SK-N-SH treated with all-trans-retinoic acid at 6 μM for 48 hours (cell line): ENCODE data around the gene LAMP5.

Experiments used
- ATAC-seq: fragments of 200-7000 bp; cut with Tn5 transposase; 3 replicates; pipeline ENCODE4 v1.9.1; 2020; ENCODE audit warnings: mild to moderate bottlenecking, moderate library complexity
- BACH2 ChIP-seq: fragments of 250-450 bp; sonication (Bioruptor Pico); IDR thresholded peaks from 2 replicates; pipeline ENCODE4 v1.9.0; 2021; ENCODE audit warnings: mild to moderate bottlenecking, borderline replicate concordance
- CREB5 ChIP-seq: fragments of 250-450 bp; sonication (Bioruptor Pico); IDR thresholded peaks from 2 replicates; pipeline ENCODE4 v1.5.1; 2020; ENCODE audit warnings: low read depth, mild to moderate bottlenecking, moderate library complexity
- CSRNP3 ChIP-seq: fragments of 250-450 bp; sonication (Bioruptor Pico); IDR thresholded peaks from 2 replicates; pipeline ENCODE4 v1.5.1; 2021; ENCODE audit warnings: mild to moderate bottlenecking, moderate library complexity
- GLIS3 ChIP-seq: fragments of 250-450 bp; sonication (Bioruptor Pico); IDR thresholded peaks from 2 replicates; pipeline ENCODE4 v1.5.0; 2020; ENCODE audit warnings: mild to moderate bottlenecking, moderate library complexity
- ISL1 ChIP-seq: fragments of 250-450 bp; sonication (Bioruptor Pico); IDR thresholded peaks from 2 replicates; pipeline ENCODE4 v2.1.2; 2022; ENCODE audit warnings: mild to moderate bottlenecking, moderate library complexity
- PPARA ChIP-seq: fragments of 250-450 bp; sonication (Bioruptor Pico); IDR thresholded peaks from 2 replicates; pipeline ENCODE4 v1.5.0; 2020; ENCODE audit warnings: mild to moderate bottlenecking, borderline replicate concordance
- TCF4 ChIP-seq: fragments of 250-450 bp; sonication (Bioruptor Pico); IDR thresholded peaks from 2 replicates; pipeline ENCODE4 v1.8.0; 2021; ENCODE audit warnings: mild to moderate bottlenecking, moderate library complexity, borderline replicate concordance
- TOX ChIP-seq: fragments of 250-450 bp; sonication (Bioruptor Pico); IDR thresholded peaks from 2 replicates; pipeline ENCODE4 v1.8.0; 2021; ENCODE audit warnings: mild to moderate bottlenecking, moderate library complexity, borderline replicate concordance
- TSHZ2 ChIP-seq: fragments of 250-450 bp; sonication (Bioruptor Pico); IDR thresholded peaks from 2 replicates; pipeline ENCODE4 v1.5.0; 2020; ENCODE audit warnings: mild to moderate bottlenecking, moderate library complexity
- ZFP3 ChIP-seq: fragments of 250-450 bp; sonication (Bioruptor Pico); IDR thresholded peaks from 2 replicates; pipeline ENCODE4 v1.5.0; 2020; ENCODE audit warnings: mild to moderate bottlenecking, moderate library complexity
- ZFP30 ChIP-seq: fragments of 450-650 bp; formaldehyde crosslinking; IDR thresholded peaks from 2 replicates; pipeline ENCODE4 v1.5.0; 2022; ENCODE audit warnings: mild to moderate bottlenecking, moderate library complexity
- ZNF565 ChIP-seq: fragments of 450-650 bp; formaldehyde crosslinking; conservative IDR thresholded peaks from 2 replicates; pipeline ENCODE4 v1.5.0; 2020; ENCODE audit warnings: low read depth, mild to moderate bottlenecking, moderate library complexity
- ZNF70 ChIP-seq: fragments of 450-650 bp; formaldehyde crosslinking; IDR thresholded peaks from 2 replicates; pipeline ENCODE4 v1.5.0; 2020; ENCODE audit warnings: mild to moderate bottlenecking, moderate library complexity
- ZNF8 ChIP-seq: fragments of 450-650 bp; formaldehyde crosslinking; IDR thresholded peaks from 2 replicates; pipeline ENCODE4 v1.5.0; 2020; ENCODE audit warnings: mild to moderate bottlenecking, moderate library complexity

The LAMP5 gene

GRCh38 chr20:9490631-9491030 lies 23.8 kb upstream of the LAMP5 start:
- TF ChIP-seq TCF4 (CRISPR knock-in tag) (no peak), CSRNP3 (no peak)
- ATAC-seq = no peak

GRCh38 chr20:9491324-9491723 lies 23.1 kb upstream of the LAMP5 start:
- no peak for TF ChIP-seq ISL1 (CRISPR knock-in tag)
- no peak for TF ChIP-seq TCF4 (CRISPR knock-in tag)
- no peak for TF ChIP-seq CREB5 (CRISPR knock-in tag)
- no peak for TF ChIP-seq ZNF70
- no peak for TF ChIP-seq ZFP30 (CRISPR knock-in tag)
- no peak for TF ChIP-seq GLIS3 (CRISPR knock-in tag)
- TF ChIP-seq TSHZ2 (CRISPR knock-in tag) = no peak
- TF ChIP-seq ZNF565 (CRISPR knock-in tag) = no peak
- no peak for TF ChIP-seq ZFP3 (CRISPR knock-in tag)
- no peak for TF ChIP-seq ZNF8 (CRISPR knock-in tag)
- no peak for TF ChIP-seq BACH2 (CRISPR knock-in tag)
- ATAC-seq = peak; percentile 8; the same call in 2 of the 3 replicates

- TF ChIP-seq PPARA (CRISPR knock-in tag) = no peak
- TF ChIP-seq TSHZ2 (CRISPR knock-in tag) = no peak
- no peak for TF ChIP-seq TCF4 (CRISPR knock-in tag)
- ATAC-seq = peak; percentile 87
Observed at GRCh38 chr20:9492067-9492466, 22.3 kb upstream of the LAMP5 start.

- peak; percentile 9; the same call in 1 of the 3 replicates for ATAC-seq
- TF ChIP-seq BACH2 (CRISPR knock-in tag) (no peak), TOX (CRISPR knock-in tag) (no peak), CSRNP3 (no peak), ZNF70 (no peak)
Observed at GRCh38 chr20:9493803-9494202, 20.6 kb upstream of the LAMP5 start.

- no peak for TF ChIP-seq TSHZ2 (CRISPR knock-in tag)
- ATAC-seq = no peak
Observed at GRCh38 chr20:9495701-9496100, 18.7 kb upstream of the LAMP5 start.
